ENCODE data around the gene BRCA1. TPM values are rescaled to one million over a fixed set of nuclear protein-coding genes. Genes with fewer than 3 reads are reported as not detected.
"Not testable (repeated sequence)": the region's sequence is repeated elsewhere in the genome, so short reads cannot be mapped to it uniquely, and the experiment has no call there.

The BRCA1 gene
- polyA plus RNA-seq, 1 donor from 2014 or later = 1.0 TPM

DNA sequence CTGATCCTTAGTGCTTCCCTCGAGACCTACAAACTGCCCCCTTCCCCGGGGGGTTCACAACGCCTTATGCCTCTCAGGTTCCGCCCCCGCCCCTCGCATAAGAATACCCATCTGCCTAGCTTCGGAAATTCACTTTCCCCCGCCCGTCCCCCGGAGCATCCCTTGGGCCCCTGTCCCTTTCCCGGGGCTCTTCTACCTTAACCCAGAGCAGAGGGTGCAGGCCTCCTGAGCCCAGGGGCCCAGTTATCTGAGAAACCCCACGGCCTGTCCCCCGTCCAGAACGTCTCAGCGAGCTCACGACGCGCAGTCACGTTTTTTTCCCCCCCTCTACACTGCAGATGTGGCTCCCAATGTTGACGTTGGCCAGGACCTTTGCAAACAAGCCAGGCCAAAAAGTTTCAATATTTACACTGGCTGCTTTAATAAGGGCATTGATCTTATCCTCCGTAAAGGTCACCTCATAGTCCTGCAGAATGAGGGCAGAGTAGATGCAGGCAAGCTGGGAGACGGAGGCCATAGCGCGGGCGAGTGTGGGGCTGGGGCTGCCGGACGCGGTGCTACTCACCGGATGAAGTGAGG lies 44.5 kb upstream of the BRCA1 start:
- TF ChIP-seq SMC3 (conservative IDR thresholded peaks at IDR 0.05; ENCODE audit: poor library complexity) = peak; percentile 45
- TF ChIP-seq, protein P1, sequence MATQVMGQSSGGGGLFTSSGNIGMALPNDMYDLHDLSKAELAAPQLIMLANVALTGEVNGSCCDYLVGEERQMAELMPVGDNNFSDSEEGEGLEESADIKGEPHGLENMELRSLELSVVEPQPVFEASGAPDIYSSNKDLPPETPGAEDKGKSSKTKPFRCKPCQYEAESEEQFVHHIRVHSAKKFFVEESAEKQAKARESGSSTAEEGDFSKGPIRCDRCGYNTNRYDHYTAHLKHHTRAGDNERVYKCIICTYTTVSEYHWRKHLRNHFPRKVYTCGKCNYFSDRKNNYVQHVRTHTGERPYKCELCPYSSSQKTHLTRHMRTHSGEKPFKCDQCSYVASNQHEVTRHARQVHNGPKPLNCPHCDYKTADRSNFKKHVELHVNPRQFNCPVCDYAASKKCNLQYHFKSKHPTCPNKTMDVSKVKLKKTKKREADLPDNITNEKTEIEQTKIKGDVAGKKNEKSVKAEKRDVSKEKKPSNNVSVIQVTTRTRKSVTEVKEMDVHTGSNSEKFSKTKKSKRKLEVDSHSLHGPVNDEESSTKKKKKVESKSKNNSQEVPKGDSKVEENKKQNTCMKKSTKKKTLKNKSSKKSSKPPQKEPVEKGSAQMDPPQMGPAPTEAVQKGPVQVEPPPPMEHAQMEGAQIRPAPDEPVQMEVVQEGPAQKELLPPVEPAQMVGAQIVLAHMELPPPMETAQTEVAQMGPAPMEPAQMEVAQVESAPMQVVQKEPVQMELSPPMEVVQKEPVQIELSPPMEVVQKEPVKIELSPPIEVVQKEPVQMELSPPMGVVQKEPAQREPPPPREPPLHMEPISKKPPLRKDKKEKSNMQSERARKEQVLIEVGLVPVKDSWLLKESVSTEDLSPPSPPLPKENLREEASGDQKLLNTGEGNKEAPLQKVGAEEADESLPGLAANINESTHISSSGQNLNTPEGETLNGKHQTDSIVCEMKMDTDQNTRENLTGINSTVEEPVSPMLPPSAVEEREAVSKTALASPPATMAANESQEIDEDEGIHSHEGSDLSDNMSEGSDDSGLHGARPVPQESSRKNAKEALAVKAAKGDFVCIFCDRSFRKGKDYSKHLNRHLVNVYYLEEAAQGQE (IDR thresholded peaks at IDR 0.05; ENCODE audit: borderline replicate concordance) = peak; percentile 14
- TF ChIP-seq EZH2 (IDR thresholded peaks at IDR 0.05; ENCODE audit: borderline replicate concordance, insufficient read depth, low read length, poor library complexity, severe bottlenecking) = no peak
- TF ChIP-seq EP300 (conservative IDR thresholded peaks at IDR 0.05; ENCODE audit: poor library complexity, severe bottlenecking) = no peak
- TF ChIP-seq, protein P2, sequence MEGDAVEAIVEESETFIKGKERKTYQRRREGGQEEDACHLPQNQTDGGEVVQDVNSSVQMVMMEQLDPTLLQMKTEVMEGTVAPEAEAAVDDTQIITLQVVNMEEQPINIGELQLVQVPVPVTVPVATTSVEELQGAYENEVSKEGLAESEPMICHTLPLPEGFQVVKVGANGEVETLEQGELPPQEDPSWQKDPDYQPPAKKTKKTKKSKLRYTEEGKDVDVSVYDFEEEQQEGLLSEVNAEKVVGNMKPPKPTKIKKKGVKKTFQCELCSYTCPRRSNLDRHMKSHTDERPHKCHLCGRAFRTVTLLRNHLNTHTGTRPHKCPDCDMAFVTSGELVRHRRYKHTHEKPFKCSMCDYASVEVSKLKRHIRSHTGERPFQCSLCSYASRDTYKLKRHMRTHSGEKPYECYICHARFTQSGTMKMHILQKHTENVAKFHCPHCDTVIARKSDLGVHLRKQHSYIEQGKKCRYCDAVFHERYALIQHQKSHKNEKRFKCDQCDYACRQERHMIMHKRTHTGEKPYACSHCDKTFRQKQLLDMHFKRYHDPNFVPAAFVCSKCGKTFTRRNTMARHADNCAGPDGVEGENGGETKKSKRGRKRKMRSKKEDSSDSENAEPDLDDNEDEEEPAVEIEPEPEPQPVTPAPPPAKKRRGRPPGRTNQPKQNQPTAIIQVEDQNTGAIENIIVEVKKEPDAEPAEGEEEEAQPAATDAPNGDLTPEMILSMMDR (IDR thresholded peaks at IDR 0.05; ENCODE audit: poor library complexity, severe bottlenecking) = no peak
- no peak for TF ChIP-seq RAD21 (conservative IDR thresholded peaks at IDR 0.05)
- TF ChIP-seq TAF1 (IDR thresholded peaks at IDR 0.05; ENCODE audit: low read depth) = no peak
- Histone ChIP-seq H2AFZ (ENCODE audit: low read depth, low read length) (peak overlapping the region; percentile 37), H3K9ac (ENCODE audit: low read length) (peak overlapping the region; percentile 90), H3K9me2 (ENCODE audit: insufficient read depth, low read length) (no peaks in the 10 kb centered on the region), H3F3A (ENCODE audit: insufficient read depth, low read length, poor library complexity, severe bottlenecking) (peaks cover 8% of the 10 kb centered on the region), H4K20me1 (ENCODE audit: insufficient read depth) (no peaks in the 10 kb centered on the region), H3K9me3 (ENCODE audit: low read length) (no peaks in the 10 kb centered on the region), H3K36me3 (ENCODE audit: insufficient read depth, low read length) (no peaks in the 10 kb centered on the region), H3K4me2 (ENCODE audit: low read length) (peak overlapping the region; percentile 42), H3K79me2 (replicated peaks; ENCODE audit: insufficient read depth, low read length) (peaks cover 35% of the 10 kb centered on the region), H3K27me3 (ENCODE audit: insufficient read depth, low read depth, low read length) (no peaks in the 10 kb centered on the region), H3K4me3 (ENCODE audit: low read length) (peak overlapping the region; percentile 74), H3K27ac (ENCODE audit: low read length) (peak overlapping the region; percentile 98)

DNA sequence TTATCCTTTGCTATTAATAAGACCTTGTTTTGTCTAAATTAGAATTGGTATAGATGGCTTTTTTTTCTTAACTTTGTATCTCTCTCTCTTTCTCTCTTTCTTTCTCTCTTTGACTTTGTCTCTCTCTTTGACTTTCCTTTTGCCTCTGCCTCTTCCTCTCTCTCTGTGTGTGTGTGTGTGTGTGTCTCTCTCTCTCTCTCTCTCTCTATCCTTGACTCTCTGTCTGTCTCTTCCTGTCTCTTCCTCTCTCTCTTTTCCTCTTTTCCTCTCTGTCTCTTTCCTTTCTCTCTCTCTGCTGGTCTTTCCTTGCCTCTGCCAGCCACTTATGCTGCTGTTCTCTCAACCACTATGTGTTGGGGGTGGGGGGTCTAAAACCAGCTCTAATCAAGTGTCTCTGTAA lies 40.8 kb upstream of the BRCA1 start:
- not testable (repeated sequence) for H3K4me3 ChIP-seq (ENCODE audit: low read length); H3K9ac ChIP-seq (ENCODE audit: low read length); H3K27ac ChIP-seq (ENCODE audit: low read length); H3K4me2 ChIP-seq (ENCODE audit: low read length); H4K20me1 ChIP-seq (ENCODE audit: insufficient read depth); H2AFZ ChIP-seq (ENCODE audit: low read depth, low read length); H3K79me2 ChIP-seq (replicated peaks; ENCODE audit: insufficient read depth, low read length); H3K9me2 ChIP-seq (ENCODE audit: insufficient read depth, low read length); H3K27me3 ChIP-seq (ENCODE audit: insufficient read depth, low read depth, low read length); H3K9me3 ChIP-seq (ENCODE audit: low read length); H3F3A ChIP-seq (ENCODE audit: insufficient read depth, low read length, poor library complexity, severe bottlenecking); H3K36me3 ChIP-seq (ENCODE audit: insufficient read depth, low read length)

DNA sequence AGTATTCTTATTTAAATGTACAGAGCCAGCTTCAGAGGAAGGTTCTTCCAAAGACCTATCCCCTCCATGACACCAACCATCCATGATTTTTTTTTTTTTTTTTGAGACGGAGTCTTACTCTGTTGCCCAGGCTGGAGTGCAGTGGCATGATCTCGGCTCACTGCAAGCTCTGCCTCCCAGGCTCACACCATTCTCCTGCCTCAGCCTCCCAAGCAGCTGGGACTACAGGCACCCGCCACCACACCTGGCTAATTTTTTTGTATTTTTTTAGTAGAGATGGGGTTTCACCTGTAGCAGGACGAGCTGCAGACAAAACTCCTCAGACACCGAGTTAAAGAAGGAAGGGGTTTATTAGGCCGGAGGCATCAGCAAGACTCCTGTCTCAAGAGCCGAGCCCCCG lies 34.8 kb upstream of the BRCA1 start:
- H4K20me1 ChIP-seq (ENCODE audit: insufficient read depth); H3F3A ChIP-seq (ENCODE audit: insufficient read depth, low read length, poor library complexity, severe bottlenecking); H2AFZ ChIP-seq (ENCODE audit: low read depth, low read length); H3K9me3 ChIP-seq (ENCODE audit: low read length); H3K27me3 ChIP-seq (ENCODE audit: insufficient read depth, low read depth, low read length); H3K4me3 ChIP-seq (ENCODE audit: low read length); H3K79me2 ChIP-seq (replicated peaks; ENCODE audit: insufficient read depth, low read length); H3K27ac ChIP-seq (ENCODE audit: low read length); H3K9ac ChIP-seq (ENCODE audit: low read length); H3K4me2 ChIP-seq (ENCODE audit: low read length); H3K9me2 ChIP-seq (ENCODE audit: insufficient read depth, low read length); H3K36me3 ChIP-seq (ENCODE audit: insufficient read depth, low read length): not testable (repeated sequence)

DNA sequence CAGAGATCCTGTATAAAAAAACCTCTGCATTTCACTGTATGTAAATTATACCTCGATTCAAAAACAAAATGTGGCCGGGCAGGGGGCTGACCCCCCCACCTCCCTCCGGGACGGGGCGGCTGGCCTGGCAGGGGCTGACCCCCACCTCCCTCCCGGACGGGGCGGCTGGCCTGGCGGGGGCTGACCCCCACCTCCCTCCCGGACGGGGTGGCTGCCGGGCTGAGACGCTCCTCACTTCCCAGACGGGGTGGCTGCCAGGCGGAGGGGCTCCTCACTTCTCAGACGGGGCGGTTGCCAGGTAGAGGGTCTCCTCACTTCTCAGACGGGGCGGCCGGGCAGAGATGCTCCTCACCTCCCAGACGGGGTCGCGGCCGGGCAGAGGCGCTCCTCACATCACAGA lies 34.1 kb upstream of the BRCA1 start:
- not testable (repeated sequence) for H3K36me3 ChIP-seq (ENCODE audit: insufficient read depth, low read length); H3K27me3 ChIP-seq (ENCODE audit: insufficient read depth, low read depth, low read length); H3K79me2 ChIP-seq (replicated peaks; ENCODE audit: insufficient read depth, low read length); H3K4me3 ChIP-seq (ENCODE audit: low read length); H3K9me2 ChIP-seq (ENCODE audit: insufficient read depth, low read length); H3F3A ChIP-seq (ENCODE audit: insufficient read depth, low read length, poor library complexity, severe bottlenecking); H3K9me3 ChIP-seq (ENCODE audit: low read length); H3K9ac ChIP-seq (ENCODE audit: low read length); H2AFZ ChIP-seq (ENCODE audit: low read depth, low read length); H3K4me2 ChIP-seq (ENCODE audit: low read length); H4K20me1 ChIP-seq (ENCODE audit: insufficient read depth); H3K27ac ChIP-seq (ENCODE audit: low read length)

Measured in neural cell (in vitro differentiated cells).